GM18909 (cell line): ENCODE results near the gene C19orf33.

Source experiments
- ATAC-seq: cut with Tn5 transposase; IDR thresholded peaks from one replicate; pipeline ENCODE4 v1.9.1; 2021; ENCODE audit warnings: mild to moderate bottlenecking; ENCODE audit not compliant: unreplicated experiment, poor library complexity

C19orf33 gene

DNA sequence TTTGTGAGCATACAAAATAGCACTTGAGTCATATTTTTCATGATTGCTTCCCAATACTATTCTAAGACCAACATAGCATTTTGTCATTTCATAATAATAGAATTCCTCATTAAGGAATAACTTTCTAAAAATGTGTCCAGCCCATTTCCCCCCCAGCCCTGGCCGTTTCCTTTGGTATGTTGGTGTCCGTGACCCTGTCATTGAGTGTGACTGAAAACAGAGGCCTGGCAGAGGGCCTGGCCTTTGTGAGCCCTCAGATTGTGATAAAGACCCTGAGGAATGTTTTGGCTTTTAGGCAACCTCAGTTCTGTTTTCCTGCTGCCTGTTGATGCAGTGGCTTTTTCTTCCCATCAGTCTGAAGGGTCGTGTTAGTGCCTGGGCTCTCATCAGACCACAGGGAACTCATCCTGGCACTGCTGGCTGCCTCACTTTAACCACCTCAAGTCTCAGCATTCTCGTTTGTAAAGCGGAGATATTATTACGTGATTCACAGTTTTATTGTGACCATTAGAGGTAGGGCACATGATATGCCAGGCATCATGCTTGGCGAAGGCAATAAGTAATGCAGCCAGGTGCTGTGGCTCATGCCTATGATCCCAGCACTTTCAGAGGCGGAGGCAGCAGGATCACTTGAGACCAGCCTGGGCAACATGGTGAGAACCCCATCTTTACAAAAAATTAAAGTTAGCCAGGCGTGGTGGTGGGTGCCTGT lies 25.9 kb upstream of the C19orf33 start:
- ATAC-seq: no peak

GRCh38 chr19:38278751-38279150 lies 25.3 kb upstream of the C19orf33 start:
- ATAC-seq: no peak

GRCh38 chr19:38280030-38280921 lies 23.8 kb upstream of the C19orf33 start:
- ATAC-seq: no peak

DNA sequence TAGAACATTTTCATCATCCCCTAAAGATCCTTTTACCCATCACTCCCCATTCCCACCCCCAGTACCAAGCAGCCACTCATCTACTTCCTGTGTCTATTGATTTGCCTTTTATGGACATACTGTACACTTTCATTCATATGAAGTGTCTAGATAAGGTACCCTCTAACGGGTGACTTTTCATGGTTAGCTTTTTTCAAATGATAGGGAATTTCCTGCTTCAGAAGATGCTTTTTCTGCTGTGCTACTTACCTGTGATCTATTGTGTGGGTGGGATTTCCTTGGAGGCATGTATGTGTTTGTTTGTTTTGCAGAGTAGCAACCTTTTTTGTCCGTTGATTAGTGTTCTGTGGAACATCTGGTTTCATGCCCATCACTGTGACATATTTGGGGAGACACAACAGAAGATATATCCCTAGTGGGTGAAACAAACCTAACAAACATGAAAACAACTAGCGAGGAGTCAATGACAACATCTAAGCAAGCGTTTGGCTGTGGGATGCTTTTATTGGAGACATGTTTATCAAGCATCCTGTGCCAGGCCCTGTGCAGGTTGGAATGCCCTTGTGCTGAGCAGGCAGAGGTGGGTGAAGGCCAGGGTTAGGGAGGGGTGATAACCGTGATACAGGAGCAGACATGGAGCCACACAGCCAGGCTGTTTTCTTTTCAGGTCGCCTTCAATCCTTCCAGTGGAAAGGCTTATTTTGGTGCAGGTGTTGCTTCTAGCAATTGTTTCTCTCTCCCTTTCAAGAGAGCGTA lies 22.1 kb upstream of the C19orf33 start:
- ATAC-seq: no peak

DNA sequence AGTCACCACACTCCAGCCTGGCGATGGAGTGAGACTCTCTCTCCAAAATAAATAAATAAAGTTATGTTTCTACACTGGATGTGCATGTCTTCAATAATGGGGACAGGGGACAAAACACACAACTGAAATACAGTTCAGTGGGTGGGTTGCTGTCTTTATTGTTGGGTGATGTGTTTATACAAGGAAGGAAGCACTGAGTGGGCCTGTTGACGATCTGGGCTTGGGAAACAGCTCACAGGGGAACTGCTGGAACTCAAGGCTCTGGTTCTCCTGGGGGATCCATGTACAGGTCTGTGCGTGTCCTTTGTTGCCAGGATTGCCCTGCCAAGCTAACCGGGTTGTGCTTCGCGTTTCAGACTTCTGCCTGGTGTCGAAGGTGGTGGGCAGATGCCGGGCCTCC lies 20.8 kb upstream of the C19orf33 start:
- ATAC-seq: no peak

- no peak for ATAC-seq
These were observed 19.6 kb upstream of the C19orf33 start for GRCh38 chr19:38284422-38284821.

- ATAC-seq: no peak
These were observed 18.5 kb upstream of the C19orf33 start for GRCh38 chr19:38285567-38285966.

DNA sequence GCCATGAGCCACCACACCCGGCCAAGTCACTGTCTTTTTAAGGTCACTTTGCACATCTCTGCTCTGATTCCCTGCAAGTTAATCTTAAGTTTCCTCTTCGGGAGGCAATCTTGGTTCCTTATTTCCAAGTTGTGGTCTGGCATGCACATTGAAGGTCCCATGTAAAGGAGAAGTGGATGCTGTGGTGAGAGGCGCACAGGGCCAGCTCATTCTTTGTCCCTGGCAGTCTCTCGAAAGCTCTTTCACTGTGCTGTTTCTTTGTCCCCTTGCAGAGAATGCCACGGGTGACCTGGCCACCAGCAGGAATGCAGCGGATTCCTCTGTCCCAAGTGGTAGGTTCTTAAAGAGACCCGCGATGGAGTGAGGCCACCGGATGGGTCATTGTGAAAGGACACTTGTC lies 16.4 kb upstream of the C19orf33 start:
- ATAC-seq: no peak

DNA sequence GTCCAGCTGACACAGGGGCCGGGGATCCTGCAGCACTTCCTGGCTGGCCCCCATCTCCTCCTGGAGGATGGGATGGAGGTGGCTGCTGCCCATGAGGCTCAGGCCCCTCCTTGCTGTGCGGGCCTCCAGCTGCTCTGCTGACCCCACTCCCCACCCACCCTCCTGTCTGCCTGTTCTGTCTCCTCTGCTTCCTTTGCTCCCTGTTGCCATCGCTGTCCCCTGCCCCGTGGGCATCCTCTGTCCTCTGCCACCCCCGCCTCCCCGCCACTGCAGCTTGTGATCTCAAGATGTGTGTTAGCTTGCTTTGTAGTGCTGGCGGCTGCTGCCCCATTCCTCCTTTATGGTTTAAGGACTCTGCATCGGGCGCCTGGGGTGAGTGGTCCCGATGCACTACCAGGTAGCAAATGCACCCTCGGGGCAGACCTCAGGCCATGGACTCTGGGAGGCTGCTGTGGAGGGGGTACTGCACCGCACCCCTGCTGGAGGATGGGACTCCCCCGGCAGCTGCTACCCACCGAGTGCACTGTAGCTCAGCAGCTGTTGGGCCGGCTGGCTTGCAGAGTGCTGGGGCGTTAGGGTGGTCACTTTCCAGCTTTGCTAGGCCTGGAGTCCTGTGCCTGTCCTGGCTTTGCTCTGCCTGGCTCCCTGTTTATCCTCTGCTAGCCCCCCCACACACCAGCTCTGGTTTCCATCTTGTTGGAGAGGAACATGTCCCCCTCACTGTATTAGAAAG lies 15.8 kb upstream of the C19orf33 start:
- no peak for ATAC-seq

DNA sequence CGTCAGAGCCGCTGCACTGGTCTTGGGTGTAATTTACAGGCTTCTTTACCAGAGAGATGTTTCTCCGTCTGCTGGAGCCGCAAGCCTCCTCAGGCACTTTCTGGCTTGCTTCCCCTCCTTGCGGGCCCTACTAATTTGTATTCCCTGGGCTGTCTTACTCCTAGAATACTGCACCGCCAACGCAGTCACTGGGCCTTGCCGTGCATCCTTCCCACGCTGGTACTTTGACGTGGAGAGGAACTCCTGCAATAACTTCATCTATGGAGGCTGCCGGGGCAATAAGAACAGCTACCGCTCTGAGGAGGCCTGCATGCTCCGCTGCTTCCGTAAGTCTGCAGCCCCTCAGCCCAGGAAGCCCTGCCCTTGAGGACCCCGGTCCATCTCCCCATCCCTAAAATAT lies 14.1 kb upstream of the C19orf33 start:
- ATAC-seq: no peak

DNA sequence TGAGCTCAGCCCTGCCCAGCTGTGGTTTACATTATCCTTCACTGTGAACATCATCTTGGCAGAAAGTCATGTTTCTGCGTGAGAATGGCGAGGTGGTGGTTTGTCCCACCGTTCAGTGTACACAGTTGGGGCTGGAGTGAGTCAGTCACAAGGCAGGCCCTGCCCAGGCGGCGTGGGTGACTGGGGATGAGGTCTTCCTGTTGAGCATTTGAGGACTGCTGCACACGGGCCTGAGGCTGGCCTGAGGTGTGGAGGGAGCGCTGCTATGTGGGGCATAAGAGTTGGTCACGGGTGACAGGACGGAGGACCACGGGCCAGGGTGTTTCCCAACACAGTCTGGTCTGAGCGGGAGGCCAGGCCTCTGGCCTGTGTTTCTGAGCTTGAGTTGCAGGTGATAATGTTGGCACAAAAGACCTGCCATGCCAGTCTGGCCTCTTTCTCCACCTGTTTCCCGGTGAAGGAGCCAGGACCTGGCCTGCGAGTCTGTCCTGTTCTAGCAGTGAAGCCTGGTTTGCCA lies 13.4 kb upstream of the C19orf33 start:
- ATAC-seq: no peak

DNA sequence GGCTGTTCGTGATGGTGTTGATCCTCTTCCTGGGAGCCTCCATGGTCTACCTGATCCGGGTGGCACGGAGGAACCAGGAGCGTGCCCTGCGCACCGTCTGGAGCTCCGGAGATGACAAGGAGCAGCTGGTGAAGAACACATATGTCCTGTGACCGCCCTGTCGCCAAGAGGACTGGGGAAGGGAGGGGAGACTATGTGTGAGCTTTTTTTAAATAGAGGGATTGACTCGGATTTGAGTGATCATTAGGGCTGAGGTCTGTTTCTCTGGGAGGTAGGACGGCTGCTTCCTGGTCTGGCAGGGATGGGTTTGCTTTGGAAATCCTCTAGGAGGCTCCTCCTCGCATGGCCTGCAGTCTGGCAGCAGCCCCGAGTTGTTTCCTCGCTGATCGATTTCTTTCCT lies 12.2 kb upstream of the C19orf33 start:
- ATAC-seq: no peak

- no peak for ATAC-seq
These were observed 10.8 kb upstream of the C19orf33 start for GRCh38 chr19:38293281-38293680.

- ATAC-seq: no peak
These were observed 10.0 kb upstream of the C19orf33 start for GRCh38 chr19:38294090-38294489.

GRCh38 chr19:38298821-38299680 lies 5.0 kb upstream of the C19orf33 start:
- ATAC-seq: no peak

DNA sequence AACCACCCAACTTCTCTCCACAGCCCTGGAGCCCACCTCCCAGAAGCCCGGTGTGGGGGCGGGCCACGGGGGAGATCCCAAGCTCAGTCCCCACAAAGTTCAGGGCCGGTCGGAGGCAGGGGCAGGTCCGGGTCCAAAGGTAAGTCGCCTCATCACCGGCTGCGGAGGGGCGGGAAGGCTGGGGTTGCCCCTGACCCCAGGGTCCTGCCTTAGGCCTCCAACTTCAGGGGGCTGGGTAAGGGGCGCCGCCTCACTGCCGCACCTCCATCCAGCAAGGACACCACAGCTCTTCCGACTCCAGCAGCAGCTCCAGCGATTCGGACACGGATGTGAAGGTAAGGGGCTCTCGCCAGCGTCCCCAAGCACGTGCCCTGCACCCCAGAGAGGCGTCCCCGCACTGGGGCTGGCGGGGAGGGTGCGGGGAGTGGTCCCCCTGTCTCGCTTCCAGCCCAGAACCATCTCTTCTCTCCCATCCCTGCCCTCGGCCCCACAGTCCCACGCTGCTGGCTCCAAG lies 358 bp downstream of the C19orf33 start:
- no peak for ATAC-seq

- ATAC-seq: no peak
These were observed 897 bp downstream of the C19orf33 start for GRCh38 chr19:38304866-38305429.

GRCh38 chr19:38306236-38306635 lies 2.2 kb downstream of the C19orf33 start:
- no peak for ATAC-seq

DNA sequence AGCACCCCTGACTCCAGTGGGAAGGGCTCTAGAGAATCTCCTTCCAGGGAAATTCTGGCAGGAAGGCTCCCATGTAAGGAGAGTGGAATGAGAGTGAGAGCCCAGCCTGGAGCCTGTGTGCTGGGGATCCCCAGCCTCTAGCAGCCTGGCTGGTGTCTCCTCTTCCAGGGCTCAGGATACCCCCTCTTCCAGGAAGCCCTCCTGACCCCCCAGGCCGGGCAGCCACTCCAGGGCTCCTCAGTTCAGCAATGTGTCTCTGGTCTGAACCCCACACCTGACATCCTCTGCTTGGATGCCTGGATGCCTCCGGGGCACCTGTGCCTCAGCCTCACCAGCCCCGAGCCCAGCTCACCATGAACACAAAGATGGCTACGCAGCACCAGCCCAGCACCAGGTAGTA lies 3.0 kb downstream of the C19orf33 start:
- ATAC-seq: no peak
